ENCODE data around the gene MNT.

Gene MNT

DNA sequence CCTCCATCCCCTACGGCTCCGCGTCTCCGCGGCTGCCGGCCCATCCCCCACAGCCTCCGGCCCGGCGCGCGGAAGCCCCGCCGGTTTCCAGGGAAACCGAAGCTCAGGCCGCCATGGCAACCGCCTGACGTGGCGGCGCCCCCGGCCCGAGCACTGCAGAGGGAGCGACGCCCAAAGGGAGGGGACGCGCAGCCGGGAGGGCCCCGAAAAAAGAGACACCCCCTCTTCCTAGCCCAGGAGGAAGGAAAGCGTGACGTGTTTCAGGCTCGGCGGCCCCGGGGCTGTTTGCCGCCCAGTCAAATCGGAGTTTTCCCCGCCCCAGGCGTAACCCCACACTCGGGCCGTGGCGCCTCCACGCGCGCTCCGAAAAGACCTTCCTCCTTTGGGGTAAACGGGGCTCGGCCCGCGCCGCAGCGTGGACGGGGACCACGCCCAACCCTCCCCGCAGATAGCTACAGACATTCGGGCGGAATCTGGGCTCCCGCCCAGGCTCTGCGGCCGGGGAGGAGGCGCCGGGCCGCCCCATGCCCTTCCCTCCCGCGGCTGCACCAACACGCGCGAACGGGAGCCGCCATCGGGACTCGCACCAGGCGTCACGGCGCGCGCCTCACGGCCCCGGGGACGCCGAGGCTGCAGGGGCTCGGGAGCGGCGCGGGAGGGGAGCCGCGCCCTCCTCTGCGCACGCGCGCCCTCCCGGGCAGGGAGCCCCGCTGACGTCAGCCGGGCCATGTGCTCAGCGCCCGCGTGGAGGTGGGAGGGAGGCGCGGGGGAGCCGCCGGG, 7.5 kb downstream of the MNT start:
- H3K27me3 Mint-ChIP-seq (ENCODE audit: low read depth) = no peaks in the 10 kb centered on the region

DNA sequence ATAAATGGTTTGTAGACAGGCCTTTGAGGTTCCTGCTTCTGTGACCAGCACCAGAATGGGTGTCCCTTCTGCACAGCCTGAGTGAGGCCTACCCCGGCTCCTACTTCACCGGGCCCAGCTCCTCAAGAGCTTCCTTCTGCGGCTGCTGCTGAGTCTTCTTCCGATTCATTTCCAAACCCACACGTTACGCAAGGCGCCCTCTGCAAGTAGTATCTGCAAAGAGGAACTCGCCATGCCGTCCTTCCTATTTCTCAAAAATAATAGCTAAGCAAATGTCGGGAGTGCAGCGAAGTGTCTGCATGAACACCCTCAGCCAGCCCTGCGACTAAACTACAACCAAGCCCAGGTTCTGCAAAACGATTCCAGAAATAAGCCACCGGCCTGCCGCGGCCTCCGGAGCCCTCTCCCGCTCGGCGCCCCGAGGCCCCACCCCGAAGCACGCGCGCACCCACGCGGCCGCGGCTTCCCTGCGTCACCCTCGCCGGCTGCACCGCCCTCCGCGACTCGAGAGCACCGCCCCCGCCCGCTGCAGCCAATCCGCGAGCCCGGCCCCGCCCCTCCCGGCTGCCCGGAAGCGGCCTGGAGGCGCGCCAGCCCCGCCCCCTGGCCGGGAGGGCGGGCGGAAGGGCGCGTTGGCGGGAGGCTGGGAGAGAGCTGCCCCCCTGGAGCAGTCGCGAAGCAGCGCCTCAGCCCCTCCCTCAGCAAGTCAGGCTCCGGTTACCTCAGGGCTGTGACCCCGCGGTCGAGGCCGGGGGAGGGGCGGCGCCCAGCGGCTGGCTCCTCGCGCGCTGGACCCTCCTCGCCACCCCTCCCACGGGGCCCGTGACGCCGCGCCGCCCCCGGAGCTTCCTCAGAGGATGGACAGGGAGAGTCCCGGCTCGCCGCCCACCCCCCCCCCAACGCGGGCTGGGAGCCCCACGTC, 8.3 kb downstream of the MNT start:
- Mint-ChIP-seq H3K27me3 (ENCODE audit: low read depth) (no peaks in the 10 kb centered on the region), H3K36me3 (ENCODE audit: low read depth) (peaks cover 14% of the 10 kb centered on the region), H3K4me1 (peaks cover 63% of the 10 kb centered on the region), H3K27ac (peak overlapping the region; percentile 71 to 88 (median 87)), H3K9me3 (no peaks in the 10 kb centered on the region), H3K4me3 (peak overlapping the region; percentile 85 to 92 (median 91))
- TF ChIP-seq, protein P1, sequence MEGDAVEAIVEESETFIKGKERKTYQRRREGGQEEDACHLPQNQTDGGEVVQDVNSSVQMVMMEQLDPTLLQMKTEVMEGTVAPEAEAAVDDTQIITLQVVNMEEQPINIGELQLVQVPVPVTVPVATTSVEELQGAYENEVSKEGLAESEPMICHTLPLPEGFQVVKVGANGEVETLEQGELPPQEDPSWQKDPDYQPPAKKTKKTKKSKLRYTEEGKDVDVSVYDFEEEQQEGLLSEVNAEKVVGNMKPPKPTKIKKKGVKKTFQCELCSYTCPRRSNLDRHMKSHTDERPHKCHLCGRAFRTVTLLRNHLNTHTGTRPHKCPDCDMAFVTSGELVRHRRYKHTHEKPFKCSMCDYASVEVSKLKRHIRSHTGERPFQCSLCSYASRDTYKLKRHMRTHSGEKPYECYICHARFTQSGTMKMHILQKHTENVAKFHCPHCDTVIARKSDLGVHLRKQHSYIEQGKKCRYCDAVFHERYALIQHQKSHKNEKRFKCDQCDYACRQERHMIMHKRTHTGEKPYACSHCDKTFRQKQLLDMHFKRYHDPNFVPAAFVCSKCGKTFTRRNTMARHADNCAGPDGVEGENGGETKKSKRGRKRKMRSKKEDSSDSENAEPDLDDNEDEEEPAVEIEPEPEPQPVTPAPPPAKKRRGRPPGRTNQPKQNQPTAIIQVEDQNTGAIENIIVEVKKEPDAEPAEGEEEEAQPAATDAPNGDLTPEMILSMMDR (IDR thresholded peaks at IDR 0.05; ENCODE audit: unreplicated experiment in 3 of 3) = no peak

More for the DNA sequence above, 7.5 kb downstream of the MNT start:
- peaks cover 8% of the 10 kb centered on the region for H3K36me3 Mint-ChIP-seq (ENCODE audit: low read depth)
- TF ChIP-seq, protein P1 (IDR thresholded peaks at IDR 0.05; ENCODE audit: unreplicated experiment in 3 of 3) = no peak
- peak overlapping the region; percentile 79 to 84 (median 83) for H3K4me3 Mint-ChIP-seq
- H3K27ac Mint-ChIP-seq = peak overlapping the region in 2 of 3 experiments; percentile 55 to 77
- peaks cover 65% of the 10 kb centered on the region for H3K4me1 Mint-ChIP-seq
- H3K9me3 Mint-ChIP-seq = no peaks in the 10 kb centered on the region

DNA sequence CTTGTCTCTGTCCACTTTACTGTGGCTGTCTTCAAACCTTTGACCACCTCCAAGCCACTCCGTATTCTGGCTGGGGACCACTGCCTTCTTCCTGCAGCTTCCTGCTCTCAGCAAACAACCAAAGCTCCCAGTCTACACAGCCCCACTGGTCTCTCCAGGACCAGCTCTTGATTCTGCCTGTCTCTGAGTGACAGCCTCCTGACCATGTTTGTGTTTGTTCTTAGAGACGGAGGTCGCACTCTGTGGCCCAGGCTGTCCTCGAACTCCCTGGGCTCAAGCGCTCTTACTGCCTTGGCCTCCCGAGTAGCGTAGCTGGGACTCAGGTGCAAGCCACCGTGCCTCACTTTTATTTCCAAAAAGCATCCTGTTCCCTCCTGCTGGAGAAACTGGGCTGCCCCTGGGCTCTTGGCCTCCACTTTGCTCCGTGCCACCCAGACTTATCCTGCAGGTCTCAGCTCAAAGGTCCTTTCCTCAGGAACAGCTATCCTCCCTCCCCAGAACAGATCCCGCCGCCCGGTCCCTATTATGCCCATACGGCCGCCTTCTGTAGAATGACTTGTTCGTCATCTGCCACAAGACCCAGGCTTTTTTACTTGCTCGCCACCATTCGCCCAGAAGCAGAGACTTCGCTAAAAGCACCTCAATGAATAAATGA, 9.1 kb downstream of the MNT start:
- no peaks in the 10 kb centered on the region for H3K9me3 Mint-ChIP-seq
- peak overlapping the region; percentile 71 to 88 (median 87) for H3K27ac Mint-ChIP-seq
- TF ChIP-seq, protein P1 (IDR thresholded peaks at IDR 0.05; ENCODE audit: unreplicated experiment in 3 of 3) = no peak
- no peaks in the 10 kb centered on the region for H3K27me3 Mint-ChIP-seq (ENCODE audit: low read depth)
- peaks cover 14% of the 10 kb centered on the region for H3K36me3 Mint-ChIP-seq (ENCODE audit: low read depth)
- peak overlapping the region; percentile 85 to 92 (median 91) for H3K4me3 Mint-ChIP-seq
- H3K4me1 Mint-ChIP-seq = peaks cover 55% of the 10 kb centered on the region

DNA sequence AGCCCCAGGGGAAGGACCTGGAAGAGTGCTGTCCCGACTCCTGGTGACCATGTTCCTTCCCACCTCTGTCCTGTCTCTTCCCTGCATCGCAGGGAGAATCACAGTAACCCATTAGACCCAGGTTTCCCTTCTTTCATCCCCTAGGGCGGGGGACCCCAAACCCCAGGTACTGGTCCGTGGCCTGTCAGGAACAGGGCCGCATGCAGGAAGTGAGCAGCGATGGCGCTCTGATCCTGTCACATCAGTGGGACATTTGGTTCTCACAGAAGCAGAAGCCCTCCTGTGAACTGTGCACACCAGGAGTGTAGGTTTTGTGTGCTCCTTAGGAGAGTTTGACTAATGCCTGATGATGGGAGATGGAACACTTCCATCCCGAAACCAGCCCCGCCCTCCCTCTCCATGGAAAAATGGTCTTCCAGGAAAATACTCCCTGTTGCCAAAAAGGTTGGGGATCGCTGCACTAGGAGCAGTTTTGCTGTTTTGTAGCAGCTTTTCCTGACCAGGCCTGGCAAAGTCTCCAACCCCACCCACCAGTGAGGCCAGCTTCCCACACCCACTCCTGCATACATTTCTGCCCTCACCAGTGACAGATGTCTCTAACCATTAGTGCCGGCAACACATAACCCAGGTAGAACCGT, 10.5 kb downstream of the MNT start:
- Mint-ChIP-seq H3K36me3 (ENCODE audit: low read depth) (peaks cover 14% of the 10 kb centered on the region), H3K27me3 (ENCODE audit: low read depth) (no peaks in the 10 kb centered on the region), H3K27ac (peak overlapping the region in 2 of 3 experiments; percentile 38 to 50), H3K4me3 (peak overlapping the region in 2 of 3 experiments; percentile 59 to 62), H3K4me1 (peaks cover 53% of the 10 kb centered on the region), H3K9me3 (no peaks in the 10 kb centered on the region)
- TF ChIP-seq, protein P1 (IDR thresholded peaks at IDR 0.05; ENCODE audit: unreplicated experiment in 3 of 3) = no peak

DNA sequence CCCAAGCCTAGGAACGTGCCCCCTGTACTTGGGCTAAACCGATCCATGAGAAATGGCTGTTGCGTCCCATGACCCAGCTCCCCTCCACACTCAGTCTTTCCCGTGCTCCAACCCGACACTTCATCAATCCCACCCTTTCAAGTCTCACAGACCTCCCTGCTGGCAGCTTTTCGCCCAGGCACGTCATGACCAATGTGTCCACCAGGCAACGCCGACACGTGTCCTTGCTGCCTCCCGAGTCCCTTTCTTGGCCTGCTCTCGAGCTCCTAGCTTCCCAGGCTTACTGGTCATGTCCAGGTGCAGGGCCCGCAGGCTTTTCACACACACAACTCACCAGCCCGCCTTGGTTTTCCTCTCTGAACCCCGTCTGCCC, 12.2 kb downstream of the MNT start:
- Mint-ChIP-seq H3K9me3 (no peaks in the 10 kb centered on the region), H3K4me1 (peaks cover 59% of the 10 kb centered on the region), H3K4me3 (peak overlapping the region in 2 of 3 experiments; percentile 22 to 27), H3K27me3 (ENCODE audit: low read depth) (no peaks in the 10 kb centered on the region), H3K36me3 (ENCODE audit: low read depth) (peaks cover 14% of the 10 kb centered on the region), H3K27ac (peak overlapping the region in 2 of 3 experiments; percentile 38 to 70)
- TF ChIP-seq, protein P1 (IDR thresholded peaks at IDR 0.05; ENCODE audit: unreplicated experiment in 3 of 3) = no peak

Measured in nephron (organoid).